B cell (primary cell): ENCODE results near the gene MALRD1. TPM values are rescaled to one million over a fixed set of nuclear protein-coding genes. Genes with fewer than 3 reads are reported as not detected.
A peak's percentile ranks its signal among the peaks of the same experiment; 100 is the strongest.

Experiments
- ATAC-seq: fragments of 200-7000 bp; cut with Tn5 transposase; one replicate; pipeline ENCODE4 v1.10.0; 2021; ENCODE audit warnings: low read depth, mild to moderate bottlenecking, moderate number of reproducible peaks, moderate library complexity
- CTCF ChIA-PET: fragments of 350-600 bp; sonication (Branson Sonifier 250); formaldehyde crosslinking; loops from one replicate; lab custom pipeline; 2021; ENCODE audit warnings: antibody characterized with exemption, inconsistent platforms; lab: Charles Lee
- POLR2A ChIA-PET: fragments of 350-600 bp; sonication (Branson Sonifier 250); formaldehyde crosslinking; loops from one replicate; lab custom pipeline; 2021; ENCODE audit warnings: antibody characterized with exemption; lab: Charles Lee
- DNase-seq: peaks from one replicate; pipeline ENCODE4 v3.0.0; 2013
- H2AFZ ChIP-seq: 2 replicates; pipeline ENCODE4 v1.6.1; 2012; ENCODE audit warnings: mild to moderate bottlenecking, low read depth, low read length; ENCODE audit not compliant: insufficient read depth, poor library complexity, severe bottlenecking
- H3K27ac ChIP-seq, 2 donors: 1 replicate in 1 of 2; 2 replicates in 1 of 2; pipeline ENCODE4 v1.5.1; 2012 to 2013; ENCODE audit warnings: low read length in 2 of 2, mild to moderate bottlenecking in 2 of 2, moderate library complexity in 1 of 2
- H3K27me3 ChIP-seq, 4 experiments: fragments of 200-600 bp in 1 of 4; sonication (generic) in 1 of 4; replicated peaks in 1 of 4; 1 replicate in 2 of 4; 2 replicates in 2 of 4; pipeline versions ENCODE4 v1.6.1 to v1.7.0; 2013 to 2016; ENCODE audit warnings: low read length in 3 of 4, mild to moderate bottlenecking in 2 of 4, mixed read lengths in 1 of 4, moderate library complexity in 1 of 4; ENCODE audit not compliant: insufficient read depth in 4 of 4, control insufficient read depth in 3 of 4; ENCODE audit errors: control extremely low read depth in 1 of 4
- H3K36me3 ChIP-seq, 2 experiments: replicated peaks in 1 of 2; 1 replicate in 1 of 2; 2 replicates in 1 of 2; pipeline versions ENCODE4 v1.6.1 to v1.7.1; 2013; ENCODE audit warnings: low read length in 1 of 2; ENCODE audit not compliant: insufficient read depth in 2 of 2, control insufficient read depth in 1 of 2; ENCODE audit errors: control extremely low read depth in 1 of 2, extremely low read depth in 1 of 2
- H3K4me1 ChIP-seq, 2 donors: fragments of 200-600 bp in 1 of 2; sonication (generic) in 1 of 2; 1 replicate in 1 of 2; 2 replicates in 1 of 2; pipeline versions ENCODE4 v1.5.1 to v1.6.1; 2013 to 2017; ENCODE audit warnings: low read length in 2 of 2; ENCODE audit not compliant: control insufficient read depth in 2 of 2, insufficient read depth in 2 of 2
- H3K4me2 ChIP-seq: replicated peaks from 2 replicates; pipeline ENCODE3; 2012; ENCODE audit warnings: mild to moderate bottlenecking, low read depth, low read length; ENCODE audit not compliant: poor library complexity, severe bottlenecking
- H3K4me3 ChIP-seq, 5 experiments: fragments of 200-600 bp in 1 of 5; sonication (generic) in 1 of 5; 1 replicate in 3 of 5; 2 replicates in 2 of 5; pipeline versions ENCODE4 v1.5.1 to v1.7.0; 2011 to 2016; ENCODE audit warnings: low read length in 4 of 5, mild to moderate bottlenecking in 4 of 5, low read depth in 2 of 5, control low read depth in 1 of 5, moderate library complexity in 1 of 5; ENCODE audit not compliant: insufficient read depth in 1 of 5; ENCODE audit errors: control extremely low read depth in 1 of 5, extremely low read depth in 1 of 5
- H3K79me2 ChIP-seq: fragments of 200-600 bp; sonication (generic); one replicate; pipeline ENCODE4 v1.6.0; 2016; ENCODE audit warnings: low read length; ENCODE audit not compliant: control insufficient read depth, insufficient read depth
- H3K9ac ChIP-seq: fragments of 200-600 bp; sonication (generic); 2 replicates; pipeline ENCODE4 v1.6.1; 2017; ENCODE audit warnings: mild to moderate bottlenecking, low read length, moderate library complexity
- H3K9me3 ChIP-seq, 3 donors: one replicate each; pipeline versions ENCODE4 v1.6.1 to v1.7.1; 2013; ENCODE audit warnings: low read length in 2 of 3; ENCODE audit not compliant: control insufficient read depth in 2 of 3, insufficient read depth in 1 of 3; ENCODE audit errors: control extremely low read depth in 1 of 3
- H4K20me1 ChIP-seq: 2 replicates; pipeline ENCODE4 v1.6.0; 2012; ENCODE audit warnings: mild to moderate bottlenecking, low read length; ENCODE audit not compliant: insufficient read depth, control insufficient read depth, poor library complexity, severe bottlenecking
- H3K27ac Mint-ChIP-seq: one replicate; pipeline ENCODE4 v1.8.0; 2021; ENCODE audit warnings: mixed read lengths
- H3K27me3 Mint-ChIP-seq: one replicate; pipeline ENCODE4 v1.8.0; 2021; ENCODE audit warnings: mixed read lengths
- H3K4me1 Mint-ChIP-seq: one replicate; pipeline ENCODE4 v1.8.0; 2021; ENCODE audit warnings: mixed read lengths
- H3K4me3 Mint-ChIP-seq: one replicate; pipeline ENCODE4 v1.8.0; 2021; ENCODE audit warnings: mixed read lengths
- H3K9me3 Mint-ChIP-seq: one replicate; pipeline ENCODE4 v1.8.0; 2022; ENCODE audit warnings: mixed read lengths; ENCODE audit not compliant: insufficient read depth
- EZH2 ChIP-seq: IDR thresholded peaks from 2 replicates; pipeline ENCODE4 v1.6.1; 2012; ENCODE audit warnings: borderline replicate concordance, low read depth, mild to moderate bottlenecking, moderate library complexity, low read length; ENCODE audit not compliant: insufficient read depth, poor library complexity, severe bottlenecking
- WGBS: methylation state at CpG from one replicate; pipeline ENCODE4 v1.1.5; 2013; ENCODE audit warnings: missing lambda C conversion rate; ENCODE audit not compliant: insufficient coverage; 5-methylcytosine and 5-hydroxymethylcytosine counted together
- intact Hi-C: fragments of 100-400 bp; cut with micrococcal nuclease; formaldehyde crosslinking; loops from one replicate; pipeline ENCODE4 v1.10.0; 2022
- polyA plus RNA-seq: library from polyadenylated mRNA; depleted of rRNA; stranded (reverse); fragments of >200 nt; gene quantifications from 2 replicates; pipeline ENCODE4 v1.2.3, GENCODE V29; 2012
- total RNA-seq, 2 donors: library from RNA; stranded (reverse); fragments of 120-200 nt in 1 of 2; gene quantifications; 1 replicate in 1 of 2; 2 replicates in 1 of 2; pipeline versions ENCODE4 v1.2.3 to v1.2.4, GENCODE V29; 2013 to 2022
- TF ChIP-seq, protein P1 (sequence below): fragments of 200-600 bp; IDR thresholded peaks from one replicate; pipeline ENCODE4 v1.8.0; 2022; ENCODE audit warnings: antibody characterized with exemption, mild to moderate bottlenecking

Gene MALRD1
- total and polyA plus RNA-seq, 2 donors (not counting 1 experiment from before 2014, with no cell fraction given) = not detected

DNA sequence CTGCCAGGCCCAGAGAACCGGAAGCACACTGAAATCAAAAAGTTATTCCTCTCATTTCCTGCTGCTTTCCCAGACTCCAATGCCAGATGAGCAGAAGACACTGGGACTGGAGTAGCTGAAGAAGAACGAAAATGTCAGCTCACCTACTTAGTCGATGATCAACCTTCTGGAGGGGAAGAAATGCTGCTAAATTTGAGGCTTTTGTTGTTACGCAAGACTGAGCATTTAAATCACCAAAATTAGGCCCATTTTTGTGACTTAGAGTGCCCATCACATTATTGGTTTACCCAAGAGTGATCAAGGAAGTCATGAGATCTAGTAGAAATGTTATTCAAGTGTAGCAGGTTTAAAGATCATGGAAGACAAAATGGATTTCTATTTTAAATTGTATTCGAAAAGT, 585.6 kb downstream of the MALRD1 start:
- ChIA-PET POLR2A (no interaction called here), CTCF (no interaction called here)
- H2AFZ ChIP-seq = no peak overlapping the region
- Mint-ChIP-seq H3K4me1 (peaks cover 6% of the 10 kb centered on the region), H3K27me3 (no peaks in the 10 kb centered on the region), H3K9me3 (no peaks in the 10 kb centered on the region), H3K27ac (no peak overlapping the region), H3K4me3 (no peak overlapping the region)
- peaks cover 0 to 2% (median 0%) of the 10 kb centered on the region in 3 donors for H3K9me3 ChIP-seq
- H3K27ac ChIP-seq = no peak overlapping the region
- no peak overlapping the region for H3K4me3 ChIP-seq
- TF ChIP-seq, protein P1, sequence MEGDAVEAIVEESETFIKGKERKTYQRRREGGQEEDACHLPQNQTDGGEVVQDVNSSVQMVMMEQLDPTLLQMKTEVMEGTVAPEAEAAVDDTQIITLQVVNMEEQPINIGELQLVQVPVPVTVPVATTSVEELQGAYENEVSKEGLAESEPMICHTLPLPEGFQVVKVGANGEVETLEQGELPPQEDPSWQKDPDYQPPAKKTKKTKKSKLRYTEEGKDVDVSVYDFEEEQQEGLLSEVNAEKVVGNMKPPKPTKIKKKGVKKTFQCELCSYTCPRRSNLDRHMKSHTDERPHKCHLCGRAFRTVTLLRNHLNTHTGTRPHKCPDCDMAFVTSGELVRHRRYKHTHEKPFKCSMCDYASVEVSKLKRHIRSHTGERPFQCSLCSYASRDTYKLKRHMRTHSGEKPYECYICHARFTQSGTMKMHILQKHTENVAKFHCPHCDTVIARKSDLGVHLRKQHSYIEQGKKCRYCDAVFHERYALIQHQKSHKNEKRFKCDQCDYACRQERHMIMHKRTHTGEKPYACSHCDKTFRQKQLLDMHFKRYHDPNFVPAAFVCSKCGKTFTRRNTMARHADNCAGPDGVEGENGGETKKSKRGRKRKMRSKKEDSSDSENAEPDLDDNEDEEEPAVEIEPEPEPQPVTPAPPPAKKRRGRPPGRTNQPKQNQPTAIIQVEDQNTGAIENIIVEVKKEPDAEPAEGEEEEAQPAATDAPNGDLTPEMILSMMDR = no peak
- no peak for TF ChIP-seq EZH2
- ATAC-seq (no peak), DNase-seq (no peak)
- H3K79me2 ChIP-seq = no peaks in the 10 kb centered on the region
- no peaks in the 10 kb centered on the region for H4K20me1 ChIP-seq
- 96% methylated on average over 4 of the region's 5 CpGs for WGBS
- H3K4me1 ChIP-seq = no peaks in the 10 kb centered on the region
- no peaks in the 10 kb centered on the region for H3K27me3 ChIP-seq
- intact Hi-C loops = no loop called here
- no peaks in the 10 kb centered on the region for H3K36me3 ChIP-seq
- H3K4me2 ChIP-seq = no peak overlapping the region
- no peak overlapping the region for H3K9ac ChIP-seq

DNA sequence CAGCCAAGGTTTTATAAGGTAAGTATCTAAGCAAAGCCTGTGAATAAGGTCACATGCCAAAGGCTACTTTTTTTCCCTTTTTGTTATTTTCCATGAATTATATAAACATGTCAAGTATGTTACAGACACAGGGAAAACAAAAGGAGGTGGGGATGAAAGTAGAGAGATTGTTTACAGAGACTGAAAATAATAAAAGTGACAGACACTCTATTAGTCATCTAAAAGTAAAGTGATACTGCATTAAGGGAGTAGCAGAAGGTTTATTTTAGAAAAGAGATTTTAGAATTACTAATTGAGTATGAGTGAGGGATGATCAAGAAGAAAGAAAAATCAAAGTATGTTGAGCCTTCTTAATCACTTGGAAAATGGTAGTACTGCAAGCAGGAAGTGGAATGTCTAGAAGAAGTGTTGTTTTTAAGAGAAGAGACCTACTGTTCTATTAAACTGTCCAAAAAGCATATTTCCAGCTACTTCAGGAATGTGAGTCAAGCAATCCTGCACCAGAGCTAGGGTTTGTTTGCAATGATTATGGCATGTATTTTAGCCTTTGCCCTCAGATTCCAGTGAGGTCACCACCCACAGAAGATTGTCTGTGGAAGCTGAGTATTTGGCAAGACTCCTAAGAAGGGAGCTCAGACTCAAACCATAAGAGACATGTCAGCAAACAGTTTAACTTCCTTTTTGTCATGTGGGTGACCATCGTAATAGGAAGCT, 589.7 kb downstream of the MALRD1 start:
- Mint-ChIP-seq H3K4me3 (peak overlapping the region; percentile 60), H3K27me3 (no peaks in the 10 kb centered on the region), H3K4me1 (peaks cover 6% of the 10 kb centered on the region), H3K9me3 (no peaks in the 10 kb centered on the region), H3K27ac (no peak overlapping the region)
- ChIA-PET POLR2A (no interaction called here), CTCF (no interaction called here)
- Histone ChIP-seq H3K4me1 (no peaks in the 10 kb centered on the region), H3K36me3 (no peaks in the 10 kb centered on the region), H3K4me3 (peak overlapping the region in 3 of 5 experiments; percentile 20 to 33 (median 29)), H3K9me3 (no peaks in the 10 kb centered on the region), H3K79me2 (no peaks in the 10 kb centered on the region), H2AFZ (peak overlapping the region; percentile 56), H3K9ac (peak overlapping the region; percentile 38), H3K27me3 (no peaks in the 10 kb centered on the region), H3K27ac (no peak overlapping the region), H3K4me2 (peak overlapping the region; percentile 42), H4K20me1 (no peaks in the 10 kb centered on the region)
- TF ChIP-seq, protein P1 = no peak
- no peak for TF ChIP-seq EZH2
- no peak for ATAC-seq
- no peak for DNase-seq
- intact Hi-C loops = no loop called here
- WGBS = no CpG with 5 or more reads among the region's 1 CpG
